CD4-positive, alpha-beta T cell treated with Interleukin-4 for 4 hours (primary cell): ENCODE data around the gene S1PR2.
"Not testable (repeated sequence)": the region's sequence is repeated elsewhere in the genome, so short reads cannot be mapped to it uniquely, and the experiment has no call there.

Experiments
- DNase-seq: peaks from one replicate; pipeline ENCODE4 v3.0.0-alpha.2; 2020

Gene S1PR2

GRCh38 chr19:10222201-10222890 lies 8.8 kb downstream of the S1PR2 start:
- DNase-seq = no peak

- no peak for DNase-seq
Observed at GRCh38 chr19:10220695-10221094, 10.4 kb downstream of the S1PR2 start.

- peak; percentile 73 for DNase-seq
Observed at GRCh38 chr19:10219678-10220077, 11.5 kb downstream of the S1PR2 start.

GRCh38 chr19:10217085-10217484 lies 14.0 kb downstream of the S1PR2 start:
- DNase-seq = no peak

GRCh38 chr19:10214784-10215183 lies 16.3 kb downstream of the S1PR2 start:
- DNase-seq = no peak

- no peak for DNase-seq
Observed at GRCh38 chr19:10211691-10212090, 19.4 kb downstream of the S1PR2 start.

- DNase-seq = no peak
Observed at GRCh38 chr19:10211061-10211460, 20.1 kb downstream of the S1PR2 start.

GRCh38 chr19:10209315-10209714 lies 21.8 kb downstream of the S1PR2 start:
- no peak for DNase-seq

- DNase-seq = no peak
Observed at GRCh38 chr19:10207026-10207425, 24.1 kb downstream of the S1PR2 start.

- no peak for DNase-seq
Observed at GRCh38 chr19:10206226-10206885, 24.8 kb downstream of the S1PR2 start.

- no peak for DNase-seq
Observed at GRCh38 chr19:10205636-10206035, 25.5 kb downstream of the S1PR2 start.

- DNase-seq = no peak
Observed at GRCh38 chr19:10203686-10204085, 27.4 kb downstream of the S1PR2 start.

GRCh38 chr19:10201176-10201575 lies 30.0 kb downstream of the S1PR2 start:
- DNase-seq = no peak

- not testable (repeated sequence) for DNase-seq
Observed at GRCh38 chr19:10200101-10200500, 31.0 kb downstream of the S1PR2 start.

- peak; percentile 36 for DNase-seq
Observed at GRCh38 chr19:10198889-10199644, 32.1 kb downstream of the S1PR2 start.

GRCh38 chr19:10195199-10195519 lies 36.0 kb downstream of the S1PR2 start:
- no peak for DNase-seq

- peak; percentile 98 for DNase-seq
Observed at GRCh38 chr19:10194500-10195198, 36.5 kb downstream of the S1PR2 start, which contains the start of gene DNMT1. Gene DNMT1 (minus strand): TSS chr19:10194953. CDS start chr19:10194899, 54 bp downstream.

GRCh38 chr19:10193790-10194499 lies 37.2 kb downstream of the S1PR2 start:
- no peak for DNase-seq

GRCh38 chr19:10192922-10193321 lies 38.2 kb downstream of the S1PR2 start:
- DNase-seq = no peak

GRCh38 chr19:10191347-10191746 lies 39.8 kb downstream of the S1PR2 start:
- DNase-seq = no peak

- no peak for DNase-seq
Observed at GRCh38 chr19:10190026-10190425, 41.1 kb downstream of the S1PR2 start.

GRCh38 chr19:10189616-10190015 lies 41.5 kb downstream of the S1PR2 start:
- DNase-seq = peak; percentile 27

- no peak for DNase-seq
Observed at GRCh38 chr19:10187315-10187714, 43.8 kb downstream of the S1PR2 start.
